Activated naive CD4-positive, alpha-beta T cell treated with anti-CD3 and anti-CD28 coated beads, Interleukin-2, amount 10 ng/mL, durations not matched to agents 7 days and 5 days (primary cell): ENCODE measurements around the gene H3-3A.
A peak's percentile ranks its signal among the peaks of the same experiment; 100 is the strongest.

Experiments used
- CTCF ChIA-PET: fragments of 350-600 bp; sonication (Branson Sonifier 250); formaldehyde crosslinking; loops from one replicate; lab custom pipeline; 2021; ENCODE audit warnings: antibody characterized with exemption; lab: Charles Lee
- DNase-seq: peaks from one replicate; pipeline ENCODE4 v3.0.0-alpha.2; 2020
- H3K27ac Mint-ChIP-seq: one replicate; pipeline ENCODE4 v1.8.0; 2021; ENCODE audit warnings: mild to moderate bottlenecking, moderate library complexity, mixed read lengths
- H3K27me3 Mint-ChIP-seq: one replicate; pipeline ENCODE4 v1.8.0; 2021; ENCODE audit warnings: mild to moderate bottlenecking, mixed read lengths
- H3K36me3 Mint-ChIP-seq: one replicate; pipeline ENCODE4 v1.8.0; 2021; ENCODE audit warnings: mixed read lengths
- H3K4me1 Mint-ChIP-seq: one replicate; pipeline ENCODE4 v1.8.0; 2021; ENCODE audit warnings: mixed read lengths
- H3K4me3 Mint-ChIP-seq: one replicate; pipeline ENCODE4 v1.8.0; 2021; ENCODE audit warnings: mild to moderate bottlenecking, moderate library complexity, mixed read lengths
- H3K9me3 Mint-ChIP-seq: one replicate; pipeline ENCODE4 v1.8.0; 2021; ENCODE audit warnings: mixed read lengths

The H3-3A gene

DNA sequence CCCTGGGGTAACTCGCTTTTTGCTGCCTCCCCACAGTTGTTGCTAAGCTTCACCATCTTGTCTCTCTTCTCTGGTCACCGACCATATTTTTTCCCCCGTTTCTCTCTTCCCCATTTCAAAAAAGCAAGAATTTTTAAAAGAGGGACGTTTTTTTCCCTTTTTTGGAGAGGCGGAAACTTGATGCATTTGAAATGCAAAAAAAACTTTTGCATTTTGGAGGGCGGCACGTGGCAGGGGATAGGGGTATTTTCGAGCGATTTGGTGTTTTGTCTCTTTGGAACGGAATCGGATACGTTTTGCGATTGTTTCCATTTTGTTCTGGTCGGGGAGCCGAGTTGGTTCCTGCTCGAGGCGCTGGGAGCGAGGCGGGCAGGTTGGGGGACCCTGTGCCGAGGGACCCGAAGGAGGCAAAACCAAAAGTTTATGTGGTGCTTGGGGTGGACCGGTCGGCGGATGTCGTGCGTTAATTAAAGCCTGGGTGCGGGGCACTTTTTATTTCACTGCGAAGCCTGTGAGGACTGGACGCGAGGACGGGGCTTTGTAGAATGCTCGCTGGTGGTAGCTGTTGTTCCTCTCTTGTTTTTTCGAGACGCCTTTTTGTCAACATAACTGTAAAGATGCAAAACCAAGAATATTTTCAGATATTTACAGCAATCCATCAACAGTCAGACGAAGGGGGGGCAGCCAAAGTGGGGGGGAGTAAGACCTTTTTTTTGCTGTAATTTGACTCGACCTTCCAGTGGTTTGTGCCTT is 884 bp downstream of the H3-3A start:
- Mint-ChIP-seq H3K4me1 (peaks cover 47% of the 10 kb centered on the region), H3K9me3 (no peaks in the 10 kb centered on the region), H3K27ac (peak overlapping the region; percentile 100), H3K36me3 (peaks cover 55% of the 10 kb centered on the region), H3K4me3 (peak overlapping the region; percentile 100), H3K27me3 (no peaks in the 10 kb centered on the region)
- DNase-seq, result peak; percentile 58
- CTCF ChIA-PET, result interaction anchor here (1.2 to 3.8 kb wide), 2 partner anchors 64 to 135 kb away, joined by 3 to 13 read pairs; partner anchors contain the start of gene SDE2

DNA sequence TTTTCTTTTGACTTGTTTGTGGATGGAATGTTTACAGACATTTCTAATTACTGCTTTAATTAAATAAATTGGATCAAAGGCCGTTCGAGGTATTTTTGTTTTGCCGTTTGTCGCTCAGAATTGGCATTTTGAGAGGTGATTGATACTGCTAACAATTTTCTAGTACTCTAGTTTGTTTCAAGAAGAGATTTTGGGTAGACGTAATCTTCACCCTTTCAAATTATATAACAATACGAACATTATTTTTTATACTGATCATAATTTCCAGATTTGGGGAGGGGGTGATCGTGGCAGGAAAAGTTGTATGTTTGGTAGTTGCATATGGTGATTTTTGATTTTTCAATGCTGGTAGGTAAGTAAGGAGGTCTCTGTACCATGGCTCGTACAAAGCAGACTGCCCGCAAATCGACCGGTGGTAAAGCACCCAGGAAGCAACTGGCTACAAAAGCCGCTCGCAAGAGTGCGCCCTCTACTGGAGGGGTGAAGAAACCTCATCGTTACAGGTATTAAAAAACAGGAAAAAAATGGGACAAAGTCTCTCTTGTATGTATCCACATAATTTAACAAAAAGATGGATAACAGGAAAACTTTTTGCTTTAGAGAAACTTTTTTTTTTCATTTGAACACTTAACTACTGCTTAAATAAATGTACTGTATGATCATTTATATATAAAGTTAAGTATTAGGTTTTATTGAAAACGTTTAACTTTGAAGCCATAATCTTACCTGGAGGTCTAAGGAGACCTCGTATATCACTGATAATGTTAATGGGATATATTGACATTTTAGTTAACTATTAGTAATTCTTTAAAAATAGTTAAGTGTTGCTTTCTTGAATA is 1.7 kb downstream of the H3-3A start:
- Mint-ChIP-seq H3K4me1 (peaks cover 54% of the 10 kb centered on the region), H3K4me3 (peak overlapping the region; percentile 100), H3K36me3 (peaks cover 56% of the 10 kb centered on the region), H3K27me3 (no peaks in the 10 kb centered on the region), H3K9me3 (no peaks in the 10 kb centered on the region), H3K27ac (peak overlapping the region; percentile 100)
- peak; percentile 41 for DNase-seq
- CTCF ChIA-PET, result interaction anchor here (0.6 to 3.8 kb wide), 31 partner anchors 8 to 619 kb away, joined by 3 to 33 read pairs (median 7); partner anchors contain the start of genes LIN9, SDE2 and SRP9

DNA sequence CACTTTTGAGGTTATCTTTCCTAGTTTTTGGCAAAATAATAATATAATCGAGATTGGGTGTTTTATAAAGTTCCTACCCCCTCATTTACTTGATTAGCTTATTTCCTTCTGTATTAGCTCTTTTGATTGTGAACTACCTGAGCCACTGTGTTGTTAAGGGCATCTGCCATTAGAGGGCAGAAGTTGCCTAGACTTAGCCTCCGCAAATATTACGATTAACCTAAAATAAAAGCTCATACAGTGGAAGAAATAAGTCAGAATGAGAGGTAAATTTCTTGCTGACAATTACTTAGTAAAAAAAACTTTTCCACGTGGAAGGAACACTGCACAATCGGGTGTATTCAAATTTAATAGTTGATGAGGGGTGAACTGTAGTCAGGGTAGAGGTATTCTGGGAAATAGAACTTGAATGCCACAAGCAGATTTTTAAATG is 2.3 kb downstream of the H3-3A start:
- peaks cover 56% of the 10 kb centered on the region for H3K4me1 Mint-ChIP-seq
- CTCF ChIA-PET, result interaction anchor here (0.6 to 2.9 kb wide), 31 partner anchors 9 to 620 kb away, joined by 3 to 33 read pairs (median 7); partner anchors contain the start of genes LIN9, SDE2 and SRP9
- no peaks in the 10 kb centered on the region for H3K27me3 Mint-ChIP-seq
- H3K36me3 Mint-ChIP-seq, result peaks cover 54% of the 10 kb centered on the region
- no peaks in the 10 kb centered on the region for H3K9me3 Mint-ChIP-seq
- DNase-seq, result peak; percentile 60
- H3K4me3 Mint-ChIP-seq, result peak overlapping the region; percentile 79
- peak overlapping the region; percentile 6 for H3K27ac Mint-ChIP-seq

DNA sequence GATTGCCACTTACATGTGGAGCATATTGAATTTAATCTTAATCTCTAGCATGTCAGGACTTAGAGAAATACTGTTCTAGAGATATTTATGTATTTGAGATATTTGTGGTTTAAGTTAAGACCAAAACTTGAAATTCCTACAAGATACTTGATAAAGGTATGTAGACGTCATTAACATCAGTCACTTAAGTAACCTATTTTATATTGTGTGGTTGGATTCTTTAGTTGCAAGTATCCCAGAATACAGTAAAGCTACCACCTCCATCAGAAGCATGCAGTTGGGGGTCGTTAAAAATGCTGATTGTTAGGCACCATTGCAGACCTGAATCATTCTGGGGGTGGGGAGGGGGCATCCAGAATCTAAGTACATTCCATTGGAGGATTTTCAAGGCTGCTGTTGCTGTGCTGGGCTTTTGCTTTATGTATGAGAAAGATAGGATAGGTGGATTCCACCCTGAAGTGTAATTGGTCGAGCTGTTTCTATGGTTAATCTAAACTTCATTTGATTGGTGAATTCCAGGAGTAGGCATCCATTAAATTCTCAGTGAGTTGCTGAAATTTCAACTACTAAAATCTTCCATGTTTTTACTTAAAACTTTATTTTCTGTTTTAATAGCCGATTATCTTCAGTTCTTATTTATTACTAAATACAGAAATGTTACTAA is 4.0 kb downstream of the H3-3A start:
- no peak for DNase-seq
- no peaks in the 10 kb centered on the region for H3K27me3 Mint-ChIP-seq
- H3K27ac Mint-ChIP-seq, result peak overlapping the region; percentile 63
- CTCF ChIA-PET, result interaction anchor here (0.8 to 3.2 kb wide), 8 partner anchors 10 to 105 kb away, joined by 3 to 28 read pairs (median 12); no protein-coding TSS in a partner anchor
- H3K4me1 Mint-ChIP-seq, result peaks cover 53% of the 10 kb centered on the region
- peaks cover 59% of the 10 kb centered on the region for H3K36me3 Mint-ChIP-seq
- H3K4me3 Mint-ChIP-seq, result no peak overlapping the region
- no peaks in the 10 kb centered on the region for H3K9me3 Mint-ChIP-seq

DNA sequence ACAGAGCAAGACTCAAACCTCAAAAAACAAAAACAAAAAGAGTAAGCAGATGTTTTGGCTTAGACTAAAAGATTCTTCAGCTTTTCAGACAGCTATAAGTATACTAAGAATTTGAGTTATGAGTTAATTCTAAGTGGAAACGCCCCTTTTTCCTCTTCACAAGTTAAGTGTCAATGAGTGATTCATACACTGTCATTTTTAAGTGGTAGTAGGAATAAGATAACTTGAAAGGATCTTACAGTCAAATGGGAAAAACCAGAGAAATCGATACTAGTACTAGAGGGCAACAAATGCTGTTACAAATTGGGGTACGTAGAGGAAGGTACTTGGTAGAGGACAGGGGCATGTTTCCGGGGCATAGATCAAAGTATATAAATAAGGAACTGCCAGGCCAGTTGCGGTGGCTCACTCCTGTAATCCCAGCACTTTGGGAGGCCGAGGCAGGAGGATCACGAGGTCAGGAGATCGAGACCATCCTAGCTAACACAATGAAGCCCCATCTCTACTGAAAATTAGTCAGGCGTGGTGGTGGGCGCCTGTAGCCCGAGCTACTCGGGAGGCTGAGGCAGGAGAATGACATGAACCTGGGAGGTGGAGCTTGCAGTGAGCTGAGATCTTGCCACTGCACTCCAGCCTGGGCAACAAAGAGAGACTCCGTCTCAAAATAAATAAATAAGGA is 7.4 kb downstream of the H3-3A start:
- DNase-seq, result no peak
- H3K4me1 Mint-ChIP-seq, result peaks cover 49% of the 10 kb centered on the region
- no peak overlapping the region for H3K4me3 Mint-ChIP-seq
- H3K27ac Mint-ChIP-seq, result no peak overlapping the region
- H3K9me3 Mint-ChIP-seq, result no peaks in the 10 kb centered on the region
- CTCF ChIA-PET, result no interaction called here
- H3K27me3 Mint-ChIP-seq, result no peaks in the 10 kb centered on the region
- H3K36me3 Mint-ChIP-seq, result peaks cover 73% of the 10 kb centered on the region

DNA sequence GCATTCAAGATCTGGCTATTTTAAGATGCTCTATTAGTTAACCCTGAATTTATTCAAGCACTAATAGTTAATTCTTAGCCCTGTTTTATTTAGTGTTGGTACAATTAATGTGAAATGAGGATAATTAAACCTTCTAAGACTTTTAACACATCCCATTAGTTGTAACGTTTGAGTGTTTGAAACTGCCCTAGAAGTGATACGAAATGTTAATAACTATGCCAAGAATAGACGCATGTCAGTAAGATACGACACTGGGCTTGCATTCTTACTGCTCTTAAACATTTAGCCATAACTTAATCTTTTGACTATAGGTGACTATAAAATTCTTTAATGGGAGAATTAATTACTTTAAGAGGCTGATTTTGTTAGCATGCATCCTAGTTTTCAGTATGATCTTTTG is 9.8 kb downstream of the H3-3A start:
- DNase-seq, result no peak
- Mint-ChIP-seq H3K4me3 (no peak overlapping the region), H3K9me3 (no peaks in the 10 kb centered on the region), H3K27ac (no peak overlapping the region), H3K36me3 (peaks cover 59% of the 10 kb centered on the region), H3K4me1 (peaks cover 28% of the 10 kb centered on the region), H3K27me3 (no peaks in the 10 kb centered on the region)
- CTCF ChIA-PET, result no interaction called here

DNA sequence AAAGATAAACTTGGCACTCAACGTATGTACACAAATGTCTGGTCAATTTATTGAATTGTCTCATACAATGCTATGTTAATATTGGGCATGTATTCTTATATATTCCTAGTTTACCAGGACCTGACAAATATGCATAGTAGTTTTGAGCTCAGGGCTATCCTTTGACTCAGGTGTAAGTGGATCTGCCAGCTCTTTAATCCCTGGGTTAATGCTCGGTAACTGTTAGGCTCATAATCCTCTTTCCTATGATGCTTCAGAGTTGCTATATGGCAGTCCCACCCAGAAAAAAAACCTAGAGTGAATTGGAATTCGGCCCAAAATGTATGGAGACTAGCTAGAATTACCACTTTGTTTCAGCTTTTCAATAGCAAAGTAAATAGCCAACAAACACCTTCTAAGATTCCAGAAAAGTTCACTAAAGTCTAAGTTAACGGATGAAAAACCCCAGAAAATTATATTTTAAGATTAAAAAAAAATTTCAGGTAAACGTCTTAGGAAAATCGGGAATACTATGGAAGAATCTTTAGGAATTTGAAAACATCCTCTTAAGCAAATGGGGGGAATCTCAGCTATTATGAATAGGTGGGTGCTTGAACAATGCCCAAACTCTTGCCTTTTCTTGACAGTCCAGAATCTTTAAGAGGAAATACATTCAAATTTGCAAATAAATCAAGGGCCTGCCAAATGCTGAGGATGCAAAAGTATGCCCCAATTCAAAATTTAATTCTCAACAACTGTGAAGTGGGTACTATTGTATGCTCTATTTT is 10.9 kb downstream of the H3-3A start:
- H3K4me3 Mint-ChIP-seq, result no peak overlapping the region
- peaks cover 18% of the 10 kb centered on the region for H3K4me1 Mint-ChIP-seq
- CTCF ChIA-PET, result interaction anchor here (0.6 to 2.1 kb wide), 2 partner anchors 9 to 15 kb away, joined by 3 to 10 read pairs; no protein-coding TSS in a partner anchor
- H3K9me3 Mint-ChIP-seq, result no peaks in the 10 kb centered on the region
- no peaks in the 10 kb centered on the region for H3K27me3 Mint-ChIP-seq
- no peak overlapping the region for H3K27ac Mint-ChIP-seq
- DNase-seq, result no peak
- peaks cover 49% of the 10 kb centered on the region for H3K36me3 Mint-ChIP-seq

DNA sequence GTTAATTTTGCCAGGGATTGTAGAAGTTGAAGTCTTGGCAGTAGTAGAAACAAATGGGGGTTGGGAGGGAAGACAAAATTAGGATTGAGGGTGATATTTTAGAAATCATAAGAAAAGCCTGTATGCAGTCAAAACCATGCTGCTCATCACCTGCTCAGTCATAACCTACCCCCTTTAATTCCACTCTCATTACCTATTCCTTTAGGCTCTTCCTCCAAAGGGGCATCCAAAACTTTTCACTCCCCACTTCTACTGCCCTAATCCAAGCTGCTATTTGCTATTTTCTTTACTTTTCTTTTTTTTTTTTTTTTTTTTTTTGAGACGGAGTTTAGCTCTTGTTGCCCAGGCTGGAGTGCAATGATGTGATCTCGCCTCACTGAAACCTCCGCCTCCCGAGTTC is 11.5 kb downstream of the H3-3A start:
- H3K27ac Mint-ChIP-seq, result no peak overlapping the region
- H3K36me3 Mint-ChIP-seq, result peaks cover 44% of the 10 kb centered on the region
- H3K4me3 Mint-ChIP-seq, result no peak overlapping the region
- H3K27me3 Mint-ChIP-seq, result no peaks in the 10 kb centered on the region
- no peak for DNase-seq
- CTCF ChIA-PET, result interaction anchor here (0.9 to 2.1 kb wide), 2 partner anchors 9 to 51 kb away, joined by 3 to 10 read pairs; no protein-coding TSS in a partner anchor
- H3K9me3 Mint-ChIP-seq, result no peaks in the 10 kb centered on the region
- peaks cover 11% of the 10 kb centered on the region for H3K4me1 Mint-ChIP-seq

DNA sequence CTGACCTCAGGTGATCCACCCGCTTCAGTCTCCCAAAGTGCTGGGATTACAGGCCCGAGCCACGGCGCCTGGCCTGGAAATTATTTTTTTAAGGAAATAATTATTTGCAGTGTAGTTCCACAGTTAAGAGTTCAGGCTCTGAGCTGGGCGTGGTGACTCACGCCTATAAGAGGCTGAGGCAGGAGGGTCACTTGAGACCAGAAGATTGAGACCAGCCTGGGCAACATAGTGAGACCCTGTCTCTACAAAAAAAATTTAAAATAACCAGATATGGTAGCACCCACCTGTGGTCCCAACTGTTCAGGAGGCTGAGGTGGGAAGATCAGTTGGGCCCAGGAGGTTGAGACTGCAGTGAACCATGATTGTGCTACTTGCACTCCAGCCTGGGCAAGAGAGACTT is 13.9 kb downstream of the H3-3A start:
- no peak overlapping the region for H3K27ac Mint-ChIP-seq
- CTCF ChIA-PET, result interaction anchor here (1.0 to 3.2 kb wide), 2 partner anchors 11 to 45 kb away, joined by 3 to 17 read pairs; no protein-coding TSS in a partner anchor
- H3K9me3 Mint-ChIP-seq, result no peaks in the 10 kb centered on the region
- H3K4me3 Mint-ChIP-seq, result no peak overlapping the region
- no peaks in the 10 kb centered on the region for H3K4me1 Mint-ChIP-seq
- H3K27me3 Mint-ChIP-seq, result peaks cover 5% of the 10 kb centered on the region
- no peak for DNase-seq
- peaks cover 33% of the 10 kb centered on the region for H3K36me3 Mint-ChIP-seq

DNA sequence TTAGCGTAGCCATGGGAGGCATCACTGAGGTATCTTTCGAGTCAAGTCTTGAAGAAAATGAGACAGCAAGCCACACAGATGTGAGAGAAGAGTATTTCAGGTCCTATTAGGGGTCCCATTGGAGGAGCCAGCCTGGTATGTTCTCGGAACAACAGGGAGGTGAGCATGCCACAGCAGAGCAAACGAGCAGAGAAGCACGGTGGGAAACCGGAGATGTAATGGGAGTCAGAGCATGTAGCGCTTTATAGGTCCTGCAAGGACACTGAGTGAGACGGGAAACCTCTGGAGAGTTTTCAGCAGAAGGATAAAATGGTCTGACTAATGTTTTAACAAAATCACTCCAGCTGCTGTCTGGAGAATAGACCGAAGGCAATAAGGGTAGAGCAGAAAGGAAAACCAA is 15.9 kb downstream of the H3-3A start:
- peaks cover 9% of the 10 kb centered on the region for H3K4me1 Mint-ChIP-seq
- no peak overlapping the region for H3K27ac Mint-ChIP-seq
- peaks cover 20% of the 10 kb centered on the region for H3K27me3 Mint-ChIP-seq
- CTCF ChIA-PET, result interaction anchor here (1.5 kb wide), 1 partner anchor 13 kb away, joined by 4 read pairs; no protein-coding TSS in a partner anchor
- H3K9me3 Mint-ChIP-seq, result no peaks in the 10 kb centered on the region
- DNase-seq, result no peak
- no peak overlapping the region for H3K4me3 Mint-ChIP-seq
- peaks cover 16% of the 10 kb centered on the region for H3K36me3 Mint-ChIP-seq

DNA sequence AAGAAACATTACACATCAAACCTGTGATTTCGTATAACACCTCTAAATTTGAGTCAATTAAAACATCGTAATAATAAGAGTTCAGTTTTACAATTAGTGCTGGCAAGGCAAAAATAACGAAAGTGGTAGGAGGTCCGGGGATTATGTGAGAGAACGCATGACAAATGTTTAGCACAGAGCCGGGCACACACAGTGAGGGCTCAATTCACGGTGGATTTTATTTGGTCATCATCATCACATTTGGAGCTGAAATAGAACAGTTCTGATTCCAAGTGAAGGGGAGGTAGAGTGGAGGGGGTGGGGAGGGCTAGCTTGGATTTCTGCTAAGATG is 20.0 kb downstream of the H3-3A start:
- no peak for DNase-seq
- Mint-ChIP-seq H3K4me1 (peaks cover 9% of the 10 kb centered on the region), H3K27ac (no peak overlapping the region), H3K36me3 (no peaks in the 10 kb centered on the region), H3K4me3 (peak overlapping the region; percentile 83), H3K9me3 (no peaks in the 10 kb centered on the region), H3K27me3 (peaks cover 47% of the 10 kb centered on the region)
- CTCF ChIA-PET, result interaction anchor here (0.7 to 2.5 kb wide), 4 partner anchors 17 to 43 kb away, joined by 3 to 16 read pairs (median 4); no protein-coding TSS in a partner anchor

DNA sequence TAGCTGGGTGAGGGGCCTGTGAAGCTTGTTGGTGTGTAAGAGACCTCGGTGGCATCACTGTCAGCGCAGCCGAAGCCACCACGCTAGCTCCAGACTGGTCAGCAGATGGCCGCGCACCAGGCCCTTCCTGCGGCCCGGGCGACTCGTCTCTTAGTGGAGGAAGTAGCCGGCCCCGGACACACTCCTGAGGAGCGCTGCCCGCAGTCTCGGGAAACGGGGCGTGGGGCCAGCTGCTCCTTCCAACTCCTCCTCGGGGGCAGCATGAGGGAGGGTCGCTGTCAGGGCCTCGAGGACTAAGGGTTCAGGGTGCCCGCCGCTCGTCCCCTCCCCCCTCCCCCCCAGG is 20.4 kb downstream of the H3-3A start:
- no peak for DNase-seq
- peak overlapping the region; percentile 83 for H3K4me3 Mint-ChIP-seq
- H3K27me3 Mint-ChIP-seq, result peaks cover 47% of the 10 kb centered on the region
- peaks cover 9% of the 10 kb centered on the region for H3K4me1 Mint-ChIP-seq
- H3K9me3 Mint-ChIP-seq, result no peaks in the 10 kb centered on the region
- no peak overlapping the region for H3K27ac Mint-ChIP-seq
- H3K36me3 Mint-ChIP-seq, result no peaks in the 10 kb centered on the region
- CTCF ChIA-PET, result interaction anchor here (0.7 to 2.5 kb wide), 5 partner anchors 18 to 43 kb away, joined by 3 to 16 read pairs (median 3); no protein-coding TSS in a partner anchor
